K562 (cell line): ENCODE results near the gene LRRC71. TPM values are rescaled to one million over a fixed set of nuclear protein-coding genes. Genes with fewer than 3 reads are reported as not detected.

Source experiments
- BRF1 ChIP-seq: IDR thresholded peaks from 3 replicates; pipeline ENCODE4 v1.6.1; 2011; ENCODE audit warnings: borderline replicate concordance, mild to moderate bottlenecking; ENCODE audit not compliant: insufficient read length; ENCODE audit errors: extremely low read depth
- DACH1 ChIP-seq: fragments of 450-650 bp; IDR thresholded peaks from 2 replicates; pipeline ENCODE4 v1.6.1; 2018; ENCODE audit not compliant: partially characterized antibody
- GABPB1 ChIP-seq: sonication (generic); formaldehyde crosslinking; IDR thresholded peaks from 2 replicates; pipeline ENCODE4 v1.8.0; 2022; ENCODE audit warnings: mild to moderate bottlenecking, missing genetic modification reagents
- GTF2F1 ChIP-seq: IDR thresholded peaks from 2 replicates; pipeline ENCODE4 v1.6.1; 2011; ENCODE audit warnings: low read depth, low read length, improper control_type of control experiment
- HCFC1 ChIP-seq: IDR thresholded peaks from 2 replicates; pipeline ENCODE4 v1.6.1; 2012; ENCODE audit warnings: low read depth, low read length, improper control_type of control experiment
- HNRNPLL ChIP-seq: fragments of 200-400 bp; formaldehyde crosslinking; IDR thresholded peaks from 2 replicates; pipeline ENCODE4 v1.6.1; 2017; ENCODE audit warnings: low read length, low read depth, mild to moderate bottlenecking; ENCODE audit not compliant: poor library complexity, severe bottlenecking
- KAT2B ChIP-seq: IDR thresholded peaks from one replicate; pipeline ENCODE4 v1.6.1; 2012; ENCODE audit warnings: low read depth, mild to moderate bottlenecking, control low read depth, inconsistent platforms, low read length, moderate library complexity
- MBD2 ChIP-seq: sonication (generic); IDR thresholded peaks from 2 replicates; pipeline ENCODE4 v1.6.1; 2016; ENCODE audit warnings: low read depth, borderline replicate concordance
- OTX1 ChIP-seq: fragments of 450-650 bp; formaldehyde crosslinking; IDR thresholded peaks from 2 replicates; pipeline ENCODE4 v1.4.0; 2022; ENCODE audit warnings: mild to moderate bottlenecking
- PHF21A ChIP-seq: fragments of 450-650 bp; IDR thresholded peaks from 2 replicates; pipeline ENCODE4 v1.6.1; 2017; ENCODE audit warnings: low read depth, borderline replicate concordance
- PPARD ChIP-seq: fragments of 250-450 bp; sonication (Bioruptor Pico); IDR thresholded peaks from 2 replicates; pipeline ENCODE4 v1.8.0; 2022; ENCODE audit warnings: inconsistent platforms, mild to moderate bottlenecking, moderate library complexity
- RNF2 ChIP-seq: sonication (generic); IDR thresholded peaks from 2 replicates; pipeline ENCODE4 v1.6.1; 2016
- SLC30A9 ChIP-seq: fragments of 250-450 bp; sonication (Bioruptor Pico); IDR thresholded peaks from 2 replicates; pipeline ENCODE4 v1.8.0; 2022; ENCODE audit warnings: mild to moderate bottlenecking, moderate library complexity
- SMARCA4 ChIP-seq: fragments of 450-650 bp; IDR thresholded peaks from 2 replicates; pipeline ENCODE4 v1.6.1; 2016
- SRSF1 ChIP-seq: fragments of 200-400 bp; formaldehyde crosslinking; IDR thresholded peaks from 2 replicates; pipeline ENCODE4 v1.6.1; 2017; ENCODE audit warnings: mild to moderate bottlenecking, low read depth, low read length, moderate library complexity
- SUPT5H ChIP-seq: fragments of 450-650 bp; IDR thresholded peaks from 2 replicates; pipeline ENCODE4 v1.6.1; 2016
- TRIM28 ChIP-seq: fragments of 450-650 bp; IDR thresholded peaks from 2 replicates; pipeline ENCODE4 v1.6.1; 2017
- WHSC1 ChIP-seq: IDR thresholded peaks from one replicate; pipeline ENCODE4 v1.6.1; 2012; ENCODE audit warnings: low read length, control low read depth, inconsistent platforms
- ZKSCAN3 ChIP-seq: fragments of 250-450 bp; sonication (Bioruptor Pico); IDR thresholded peaks from 2 replicates; pipeline ENCODE4 v1.4.0; 2020
- ZNF212 ChIP-seq: fragments of 450-650 bp; formaldehyde crosslinking; IDR thresholded peaks from 2 replicates; pipeline ENCODE4 v1.4.0; 2020; ENCODE audit warnings: mild to moderate bottlenecking
- ZNF780A ChIP-seq: fragments of 250-450 bp; sonication (Bioruptor Pico); IDR thresholded peaks from 2 replicates; pipeline ENCODE4 v1.5.0; 2021; ENCODE audit warnings: mild to moderate bottlenecking
- polyA plus RNA-seq, 8 experiments: library from polyadenylated mRNA; depleted of rRNA in 4 of 8; stranded (reverse) in 5 of 8; unstranded in 3 of 8; fragments of >200 nt; fragmentation: Nextera tagmentation in 2 of 8; fragmentation: Illumina TruSeq in 1 of 8; extraction: Ambion mirVana in 2 of 8; extraction: Trizol in 1 of 8; gene quantifications; 2 replicates each; pipeline versions ENCODE4 v1.2.1 to v1.2.3, GENCODE V29; 2011 to 2014; ENCODE audit warnings: inconsistent platforms in 1 of 8, missing spikeins in 1 of 8
- total RNA-seq, 7 experiments: library from RNA; depleted of rRNA in 6 of 7; stranded (reverse); fragments of >200 nt in 6 of 7; fragmentation: Illumina TruSeq in 2 of 7; extraction: Trizol in 2 of 7; gene quantifications; 2 replicates each; pipeline versions ENCODE4 v1.2.1 to v1.2.3, GENCODE V29; 2011 to 2021; ENCODE audit warnings: low replicate concordance in 1 of 7
- TF ChIP-seq, protein P1 (sequence below): sonication (generic); formaldehyde crosslinking; IDR thresholded peaks from 2 replicates; pipeline ENCODE4 v1.5.0; 2020; ENCODE audit warnings: missing genetic modification reagents
- TF ChIP-seq, protein P2 (sequence below): sonication (generic); formaldehyde crosslinking; IDR thresholded peaks from 2 replicates; pipeline ENCODE4 v1.9.0; 2022; ENCODE audit warnings: mild to moderate bottlenecking, missing genetic modification reagents
- TF ChIP-seq, protein P3 (sequence below): fragments of 250-450 bp; sonication (Bioruptor Pico); IDR thresholded peaks from 2 replicates; pipeline ENCODE4 v1.4.0; 2020; ENCODE audit warnings: mild to moderate bottlenecking
- TF ChIP-seq, protein P4 (sequence below): fragments of 250-450 bp; sonication (Bioruptor Pico); IDR thresholded peaks from 2 replicates; pipeline ENCODE4 v1.8.0; 2021; ENCODE audit warnings: mild to moderate bottlenecking, moderate library complexity
- TF ChIP-seq, protein P5 (sequence below): sonication (generic); formaldehyde crosslinking; IDR thresholded peaks from 2 replicates; pipeline ENCODE4 v1.8.0; 2022; ENCODE audit warnings: mild to moderate bottlenecking, missing genetic modification reagents

The LRRC71 gene
- total and polyA plus RNA-seq, 9 of the 15 experiments (the other 6 are each of a cell fraction or from before 2014, with no cell fraction given): 0.06 to 1.2 (median 0.51) TPM; not detected in 1

DNA sequence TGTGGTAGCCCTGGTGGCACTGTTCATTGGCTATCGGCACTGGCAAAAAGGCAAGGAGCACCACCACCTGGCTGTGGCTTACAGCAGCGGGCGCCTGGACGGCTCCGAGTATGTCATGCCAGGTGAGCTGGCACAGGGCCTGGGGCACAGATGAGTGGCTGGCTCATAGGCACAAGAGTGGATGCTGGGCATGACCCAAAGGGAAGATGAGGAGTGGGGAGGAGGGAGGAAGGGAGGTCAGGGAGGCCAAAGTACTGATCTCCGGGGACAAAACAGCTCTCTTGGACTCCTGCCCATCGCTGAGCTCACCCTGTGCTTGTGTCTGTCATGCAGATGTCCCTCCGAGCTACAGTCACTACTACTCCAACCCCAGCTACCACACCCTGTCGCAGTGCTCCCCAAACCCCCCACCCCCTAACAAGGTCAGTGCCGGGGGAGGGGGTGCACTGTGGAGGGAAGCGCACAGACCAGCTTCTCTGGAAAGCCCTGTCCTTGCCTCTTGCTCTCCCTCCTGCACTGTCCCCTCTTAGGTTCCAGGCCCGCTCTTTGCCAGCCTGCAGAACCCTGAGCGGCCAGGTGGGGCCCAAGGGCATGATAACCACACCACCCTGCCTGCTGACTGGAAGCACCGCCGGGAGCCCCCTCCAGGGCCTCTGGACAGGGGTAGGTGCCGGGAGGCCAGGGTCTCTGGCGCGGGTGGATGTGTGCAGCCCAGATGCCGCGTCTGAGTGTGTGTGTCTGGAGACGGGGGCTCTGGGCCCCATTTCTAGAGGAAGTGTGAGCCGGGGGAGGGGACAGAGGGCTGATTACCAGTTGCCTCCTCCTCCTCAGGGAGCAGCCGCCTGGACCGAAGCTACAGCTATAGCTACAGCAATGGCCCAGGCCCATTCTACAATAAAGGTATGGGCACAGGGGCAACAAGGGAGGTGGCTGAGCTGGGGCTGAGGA, 7.3 kb upstream of the LRRC71 start (continued):
- TF ChIP-seq HCFC1: no peak
- TF ChIP-seq PPARD: no peak
- TF ChIP-seq, protein P1, sequence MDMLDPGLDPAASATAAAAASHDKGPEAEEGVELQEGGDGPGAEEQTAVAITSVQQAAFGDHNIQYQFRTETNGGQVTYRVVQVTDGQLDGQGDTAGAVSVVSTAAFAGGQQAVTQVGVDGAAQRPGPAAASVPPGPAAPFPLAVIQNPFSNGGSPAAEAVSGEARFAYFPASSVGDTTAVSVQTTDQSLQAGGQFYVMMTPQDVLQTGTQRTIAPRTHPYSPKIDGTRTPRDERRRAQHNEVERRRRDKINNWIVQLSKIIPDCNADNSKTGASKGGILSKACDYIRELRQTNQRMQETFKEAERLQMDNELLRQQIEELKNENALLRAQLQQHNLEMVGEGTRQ: no peak
- no peak for TF ChIP-seq SLC30A9 (CRISPR knock-in tag)
- TF ChIP-seq HNRNPLL: no peak
- TF ChIP-seq ZKSCAN3 (CRISPR knock-in tag): no peak
- peak; percentile 65; the same call in 1 of the 2 replicates for TF ChIP-seq RNF2
- no peak for TF ChIP-seq BRF1
- no peak; the same call in 1 of the 2 replicates for TF ChIP-seq SUPT5H
- TF ChIP-seq, protein P2, sequence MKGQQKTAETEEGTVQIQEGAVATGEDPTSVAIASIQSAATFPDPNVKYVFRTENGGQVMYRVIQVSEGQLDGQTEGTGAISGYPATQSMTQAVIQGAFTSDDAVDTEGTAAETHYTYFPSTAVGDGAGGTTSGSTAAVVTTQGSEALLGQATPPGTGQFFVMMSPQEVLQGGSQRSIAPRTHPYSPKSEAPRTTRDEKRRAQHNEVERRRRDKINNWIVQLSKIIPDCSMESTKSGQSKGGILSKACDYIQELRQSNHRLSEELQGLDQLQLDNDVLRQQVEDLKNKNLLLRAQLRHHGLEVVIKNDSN (CRISPR knock-in tag): no peak
- TF ChIP-seq, protein P3, sequence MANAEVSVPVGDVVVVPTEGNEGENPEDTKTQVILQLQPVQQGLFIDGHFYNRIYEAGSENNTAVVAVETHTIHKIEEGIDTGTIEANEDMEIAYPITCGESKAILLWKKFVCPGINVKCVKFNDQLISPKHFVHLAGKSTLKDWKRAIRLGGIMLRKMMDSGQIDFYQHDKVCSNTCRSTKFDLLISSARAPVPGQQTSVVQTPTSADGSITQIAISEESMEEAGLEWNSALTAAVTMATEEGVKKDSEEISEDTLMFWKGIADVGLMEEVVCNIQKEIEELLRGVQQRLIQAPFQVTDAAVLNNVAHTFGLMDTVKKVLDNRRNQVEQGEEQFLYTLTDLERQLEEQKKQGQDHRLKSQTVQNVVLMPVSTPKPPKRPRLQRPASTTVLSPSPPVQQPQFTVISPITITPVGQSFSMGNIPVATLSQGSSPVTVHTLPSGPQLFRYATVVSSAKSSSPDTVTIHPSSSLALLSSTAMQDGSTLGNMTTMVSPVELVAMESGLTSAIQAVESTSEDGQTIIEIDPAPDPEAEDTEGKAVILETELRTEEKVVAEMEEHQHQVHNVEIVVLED (CRISPR knock-in tag): no peak
- TF ChIP-seq ZNF212: no peak
- TF ChIP-seq DACH1: no peak
- no peak for TF ChIP-seq KAT2B
- no peak for TF ChIP-seq GTF2F1
- no peak for TF ChIP-seq SRSF1
- no peak for TF ChIP-seq PHF21A
- TF ChIP-seq WHSC1: no peak
- no peak for TF ChIP-seq MBD2
- TF ChIP-seq TRIM28: no peak
- no peak for TF ChIP-seq OTX1 (CRISPR knock-in tag)
- TF ChIP-seq SMARCA4: no peak
- peak; percentile 38; the same call in 1 of the 2 replicates for TF ChIP-seq GABPB1 (CRISPR knock-in tag)
- TF ChIP-seq, protein P4, sequence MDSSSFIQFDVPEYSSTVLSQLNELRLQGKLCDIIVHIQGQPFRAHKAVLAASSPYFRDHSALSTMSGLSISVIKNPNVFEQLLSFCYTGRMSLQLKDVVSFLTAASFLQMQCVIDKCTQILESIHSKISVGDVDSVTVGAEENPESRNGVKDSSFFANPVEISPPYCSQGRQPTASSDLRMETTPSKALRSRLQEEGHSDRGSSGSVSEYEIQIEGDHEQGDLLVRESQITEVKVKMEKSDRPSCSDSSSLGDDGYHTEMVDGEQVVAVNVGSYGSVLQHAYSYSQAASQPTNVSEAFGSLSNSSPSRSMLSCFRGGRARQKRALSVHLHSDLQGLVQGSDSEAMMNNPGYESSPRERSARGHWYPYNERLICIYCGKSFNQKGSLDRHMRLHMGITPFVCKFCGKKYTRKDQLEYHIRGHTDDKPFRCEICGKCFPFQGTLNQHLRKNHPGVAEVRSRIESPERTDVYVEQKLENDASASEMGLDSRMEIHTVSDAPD (CRISPR knock-in tag): no peak
- no peak for TF ChIP-seq ZNF780A (CRISPR knock-in tag)
- TF ChIP-seq, protein P5, sequence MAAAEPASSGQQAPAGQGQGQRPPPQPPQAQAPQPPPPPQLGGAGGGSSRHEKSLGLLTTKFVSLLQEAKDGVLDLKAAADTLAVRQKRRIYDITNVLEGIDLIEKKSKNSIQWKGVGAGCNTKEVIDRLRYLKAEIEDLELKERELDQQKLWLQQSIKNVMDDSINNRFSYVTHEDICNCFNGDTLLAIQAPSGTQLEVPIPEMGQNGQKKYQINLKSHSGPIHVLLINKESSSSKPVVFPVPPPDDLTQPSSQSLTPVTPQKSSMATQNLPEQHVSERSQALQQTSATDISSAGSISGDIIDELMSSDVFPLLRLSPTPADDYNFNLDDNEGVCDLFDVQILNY (CRISPR knock-in tag): no peak
